Chondrocyte (in vitro differentiated cells): ENCODE data around the gene ULK4. TPM values are rescaled to one million over a fixed set of nuclear protein-coding genes. Genes with fewer than 3 reads are reported as not detected.
"Not testable (repeated sequence)": the region's sequence is repeated elsewhere in the genome, so short reads cannot be mapped to it uniquely, and the experiment has no call there.

Experiments
- DNase-seq: peaks from one replicate; pipeline ENCODE4 v3.0.0; 2021; ENCODE audit warnings: mixed read lengths, low spot score
- H3K27ac Mint-ChIP-seq: one replicate; pipeline ENCODE4 v1.8.0; 2021; ENCODE audit warnings: mild to moderate bottlenecking, moderate library complexity, mixed read lengths; ENCODE audit not compliant: unreplicated experiment
- H3K27me3 Mint-ChIP-seq: 2 replicates; pipeline ENCODE4 v1.8.0; 2021; ENCODE audit warnings: low read depth, mixed read lengths
- H3K36me3 Mint-ChIP-seq: 2 replicates; pipeline ENCODE4 v1.8.0; 2021; ENCODE audit warnings: low read depth, mixed read lengths
- H3K4me1 Mint-ChIP-seq: 2 replicates; pipeline ENCODE4 v1.8.0; 2021; ENCODE audit warnings: low read depth, mild to moderate bottlenecking, mixed read lengths
- H3K4me3 Mint-ChIP-seq: one replicate; pipeline ENCODE4 v1.8.0; 2021; ENCODE audit warnings: mild to moderate bottlenecking, moderate library complexity, mixed read lengths; ENCODE audit not compliant: unreplicated experiment
- H3K9me3 Mint-ChIP-seq: 2 replicates; pipeline ENCODE4 v1.8.0; 2021; ENCODE audit warnings: low read depth, mixed read lengths
- total RNA-seq: library from RNA; stranded (reverse); gene quantifications from 3 replicates; pipeline ENCODE4 v1.2.1, GENCODE V29; 2021
- TF ChIP-seq, protein P1 (sequence below): fragments of 200-600 bp; sonication (generic); IDR thresholded peaks from 2 replicates; pipeline ENCODE4 v1.5.0; 2021; ENCODE audit warnings: antibody characterized with exemption, mild to moderate bottlenecking, moderate library complexity

ULK4 gene
- total RNA-seq, 1 donor from 2014 or later, result 9.1 TPM

DNA sequence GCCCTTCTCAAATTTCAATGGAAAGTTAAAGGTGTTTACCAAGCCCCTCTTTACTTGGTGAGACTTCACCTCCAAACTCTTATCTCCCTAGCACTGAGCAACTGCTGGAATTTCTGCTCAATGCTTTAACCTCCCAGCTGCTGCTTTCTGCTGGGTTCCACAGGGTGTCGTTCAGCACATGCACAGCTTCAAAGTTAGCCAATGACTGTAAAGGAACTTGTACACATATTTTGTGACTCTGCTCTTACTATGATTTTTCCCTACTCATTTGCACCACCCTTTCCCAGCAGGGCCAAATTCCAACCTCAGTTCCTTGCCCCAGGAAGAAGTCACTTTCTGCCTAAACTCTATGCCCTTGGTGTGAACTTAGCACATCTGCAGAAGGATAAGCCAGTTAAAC, 89.7 kb downstream of the ULK4 start:
- TF ChIP-seq, protein P1, sequence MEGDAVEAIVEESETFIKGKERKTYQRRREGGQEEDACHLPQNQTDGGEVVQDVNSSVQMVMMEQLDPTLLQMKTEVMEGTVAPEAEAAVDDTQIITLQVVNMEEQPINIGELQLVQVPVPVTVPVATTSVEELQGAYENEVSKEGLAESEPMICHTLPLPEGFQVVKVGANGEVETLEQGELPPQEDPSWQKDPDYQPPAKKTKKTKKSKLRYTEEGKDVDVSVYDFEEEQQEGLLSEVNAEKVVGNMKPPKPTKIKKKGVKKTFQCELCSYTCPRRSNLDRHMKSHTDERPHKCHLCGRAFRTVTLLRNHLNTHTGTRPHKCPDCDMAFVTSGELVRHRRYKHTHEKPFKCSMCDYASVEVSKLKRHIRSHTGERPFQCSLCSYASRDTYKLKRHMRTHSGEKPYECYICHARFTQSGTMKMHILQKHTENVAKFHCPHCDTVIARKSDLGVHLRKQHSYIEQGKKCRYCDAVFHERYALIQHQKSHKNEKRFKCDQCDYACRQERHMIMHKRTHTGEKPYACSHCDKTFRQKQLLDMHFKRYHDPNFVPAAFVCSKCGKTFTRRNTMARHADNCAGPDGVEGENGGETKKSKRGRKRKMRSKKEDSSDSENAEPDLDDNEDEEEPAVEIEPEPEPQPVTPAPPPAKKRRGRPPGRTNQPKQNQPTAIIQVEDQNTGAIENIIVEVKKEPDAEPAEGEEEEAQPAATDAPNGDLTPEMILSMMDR, result no peak
- Mint-ChIP-seq H3K36me3 (peaks cover 15% of the 10 kb centered on the region), H3K27me3 (no peaks in the 10 kb centered on the region), H3K9me3 (peaks cover 20% of the 10 kb centered on the region), H3K4me3 (no peak overlapping the region), H3K27ac (no peak overlapping the region), H3K4me1 (peaks cover 12% of the 10 kb centered on the region)
- DNase-seq, result no peak

DNA sequence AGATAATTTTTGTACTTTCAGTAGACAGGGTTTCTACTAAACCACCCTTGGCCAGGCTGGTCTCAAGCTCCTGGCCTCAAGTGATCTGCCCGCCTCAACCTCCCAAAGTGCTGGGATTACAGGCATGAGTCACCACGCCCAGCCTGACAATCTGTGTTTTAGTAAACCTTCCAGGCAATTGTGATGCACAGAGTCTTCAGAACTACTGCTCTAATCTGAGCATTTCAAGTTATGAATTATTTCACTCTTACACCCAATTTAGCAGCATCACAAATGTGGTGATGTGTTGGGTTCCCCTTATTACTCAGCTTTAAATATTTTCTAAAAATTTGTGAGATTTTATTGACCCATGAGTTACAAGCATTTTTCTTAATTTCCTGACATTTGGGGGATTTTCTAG, 94.4 kb downstream of the ULK4 start:
- no peaks in the 10 kb centered on the region for H3K27me3 Mint-ChIP-seq
- TF ChIP-seq, protein P1, result no peak
- peaks cover 16% of the 10 kb centered on the region for H3K36me3 Mint-ChIP-seq
- H3K27ac Mint-ChIP-seq, result no peak overlapping the region
- no peak overlapping the region for H3K4me3 Mint-ChIP-seq
- no peak for DNase-seq
- H3K9me3 Mint-ChIP-seq, result peaks cover 20% of the 10 kb centered on the region
- no peaks in the 10 kb centered on the region for H3K4me1 Mint-ChIP-seq

DNA sequence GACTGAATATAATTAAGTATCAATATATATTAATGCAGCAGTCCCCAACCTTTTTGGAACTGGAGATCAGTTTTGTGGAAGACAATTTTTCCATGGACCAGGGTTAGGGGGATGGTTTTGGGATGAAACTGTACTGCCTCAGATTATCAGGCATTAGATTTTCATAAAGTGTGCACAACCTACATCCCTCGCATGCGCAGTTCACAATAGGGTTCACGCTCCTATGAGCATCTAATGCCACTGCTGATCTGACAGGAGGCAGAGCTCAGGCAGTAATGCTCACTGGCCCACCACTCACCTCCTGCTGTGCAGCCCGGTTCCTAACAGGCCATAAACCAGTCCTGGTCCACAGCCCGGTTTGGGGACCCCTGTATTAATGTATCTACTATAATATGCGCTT, 95.6 kb downstream of the ULK4 start:
- Mint-ChIP-seq H3K4me3 (no peak overlapping the region), H3K36me3 (peaks cover 16% of the 10 kb centered on the region), H3K27me3 (no peaks in the 10 kb centered on the region), H3K27ac (no peak overlapping the region), H3K4me1 (no peaks in the 10 kb centered on the region), H3K9me3 (peaks cover 20% of the 10 kb centered on the region)
- TF ChIP-seq, protein P1, result no peak
- DNase-seq, result no peak

DNA sequence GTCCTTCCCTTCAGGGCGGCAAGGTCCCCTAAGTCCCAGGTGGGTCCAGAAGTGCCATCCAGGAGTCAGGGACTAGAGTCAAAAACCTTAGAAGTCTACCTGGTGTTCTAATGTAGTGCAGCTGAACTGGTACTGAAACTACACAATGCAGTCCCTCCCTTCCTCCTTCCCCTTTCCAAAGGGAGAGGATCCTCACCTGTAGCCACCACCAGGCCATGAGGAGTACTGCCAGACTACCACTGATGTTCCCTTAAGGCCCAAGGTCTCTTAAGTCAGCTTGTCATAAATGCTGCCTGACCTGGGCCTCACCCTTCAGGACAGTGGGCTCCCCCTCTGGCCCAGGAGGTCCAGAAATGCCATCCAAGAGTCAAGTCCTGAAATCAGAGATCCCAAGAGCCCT, 98.9 kb downstream of the ULK4 start:
- TF ChIP-seq, protein P1, result peak; percentile 17
- H3K9me3 Mint-ChIP-seq, result peaks cover 8% of the 10 kb centered on the region
- DNase-seq, result no peak
- H3K4me1 Mint-ChIP-seq, result no peaks in the 10 kb centered on the region
- H3K27me3 Mint-ChIP-seq, result no peaks in the 10 kb centered on the region
- no peak overlapping the region for H3K4me3 Mint-ChIP-seq
- H3K36me3 Mint-ChIP-seq, result peaks cover 11% of the 10 kb centered on the region
- H3K27ac Mint-ChIP-seq, result no peak overlapping the region

GRCh38 chr3:41860489-41860888, 101.4 kb downstream of the ULK4 start:
- H3K4me3 Mint-ChIP-seq, DNase-seq, H3K4me1 Mint-ChIP-seq, H3K27ac Mint-ChIP-seq, H3K27me3 Mint-ChIP-seq, H3K9me3 Mint-ChIP-seq: not testable (repeated sequence)
- peaks cover 11% of the 10 kb centered on the region for H3K36me3 Mint-ChIP-seq

- no peak for DNase-seq
- Mint-ChIP-seq H3K27me3 (no peaks in the 10 kb centered on the region), H3K27ac (no peak overlapping the region), H3K4me3 (no peak overlapping the region), H3K36me3 (peaks cover 5% of the 10 kb centered on the region), H3K4me1 (no peaks in the 10 kb centered on the region), H3K9me3 (no peaks in the 10 kb centered on the region)
- TF ChIP-seq, protein P1, result no peak
These were observed 106.9 kb downstream of the ULK4 start for GRCh38 chr3:41854956-41855355.
